ENCODE data around the gene SLAMF6. TPM values are rescaled to one million over a fixed set of nuclear protein-coding genes. Genes with fewer than 3 reads are reported as not detected.

The SLAMF6 gene
- total RNA-seq, 4 donors from 2014 or later = 0.20 to 1.5 (median 0.46) TPM

GRCh38 chr1:160449494-160449893 is 73.6 kb downstream of the SLAMF6 start:
- WGBS, 2 donors = 88% methylated on average over 2 of the region's 2 CpGs
- Histone ChIP-seq H3K36me3 (no peaks in the 10 kb centered on the region), H3K27ac (no peak overlapping the region), H3K4me1 (no peaks in the 10 kb centered on the region), H3K9me3 (no peaks in the 10 kb centered on the region), H3K27me3 (no peaks in the 10 kb centered on the region), H3K4me3 (no peak overlapping the region)
- TF ChIP-seq POLR2A (IDR thresholded peaks at IDR 0.05) = no peak
- TF ChIP-seq CTCF (IDR thresholded peaks at IDR 0.05) = no peak
- no peak for TF ChIP-seq EP300 (IDR thresholded peaks at IDR 0.05)
- DNase-seq (ENCODE audit: low spot score in 2 of 2) = no peak

GRCh38 chr1:160446945-160447600 is 76.0 kb downstream of the SLAMF6 start:
- no peak overlapping the region for H3K4me3 ChIP-seq
- no peaks in the 10 kb centered on the region for H3K9me3 ChIP-seq
- no peak for DNase-seq (ENCODE audit: low spot score in 2 of 2)
- H3K4me1 ChIP-seq = no peaks in the 10 kb centered on the region
- no peak for TF ChIP-seq EP300 (IDR thresholded peaks at IDR 0.05)
- no peak for TF ChIP-seq POLR2A (IDR thresholded peaks at IDR 0.05)
- TF ChIP-seq CTCF (IDR thresholded peaks at IDR 0.05) = no peak
- H3K27me3 ChIP-seq = no peaks in the 10 kb centered on the region
- no peak overlapping the region for H3K27ac ChIP-seq
- H3K36me3 ChIP-seq = no peaks in the 10 kb centered on the region
- WGBS, 2 donors = 54 to 55% methylated on average over 8 of the region's 8 CpGs

- no peaks in the 10 kb centered on the region for H3K27me3 ChIP-seq
- no peak for DNase-seq (ENCODE audit: low spot score in 2 of 2)
- H3K36me3 ChIP-seq = no peaks in the 10 kb centered on the region
- H3K4me3 ChIP-seq = no peak overlapping the region
- WGBS, 2 donors = 65 to 72% methylated on average over 2 of the region's 2 CpGs
- no peak overlapping the region for H3K27ac ChIP-seq
- no peaks in the 10 kb centered on the region for H3K4me1 ChIP-seq
- no peaks in the 10 kb centered on the region for H3K9me3 ChIP-seq
- no peak for TF ChIP-seq CTCF (IDR thresholded peaks at IDR 0.05)
- no peak for TF ChIP-seq POLR2A (IDR thresholded peaks at IDR 0.05)
- TF ChIP-seq EP300 (IDR thresholded peaks at IDR 0.05) = no peak
Observed at GRCh38 chr1:160439718-160440117, 83.3 kb downstream of the SLAMF6 start.

- no peak overlapping the region for H3K27ac ChIP-seq
- H3K9me3 ChIP-seq = no peaks in the 10 kb centered on the region
- no peaks in the 10 kb centered on the region for H3K4me1 ChIP-seq
- 86 to 89% methylated on average over 2 of the region's 2 CpGs for WGBS, 2 donors
- no peaks in the 10 kb centered on the region for H3K36me3 ChIP-seq
- no peak for DNase-seq (ENCODE audit: low spot score in 2 of 2)
- H3K27me3 ChIP-seq = no peaks in the 10 kb centered on the region
- TF ChIP-seq EP300 (IDR thresholded peaks at IDR 0.05) = no peak
- TF ChIP-seq POLR2A (IDR thresholded peaks at IDR 0.05) = no peak
- no peak for TF ChIP-seq CTCF (IDR thresholded peaks at IDR 0.05)
- H3K4me3 ChIP-seq = no peak overlapping the region
Observed at GRCh38 chr1:160438935-160439334, 84.1 kb downstream of the SLAMF6 start.

- H3K4me1 ChIP-seq = no peaks in the 10 kb centered on the region
- peak overlapping the region in 1 of 4 donors; percentile 20 for H3K4me3 ChIP-seq
- H3K27me3 ChIP-seq = no peaks in the 10 kb centered on the region
- WGBS, 2 donors = 76 to 85% methylated on average over 4 of the region's 4 CpGs
- TF ChIP-seq POLR2A (IDR thresholded peaks at IDR 0.05) = no peak
- no peak for TF ChIP-seq EP300 (IDR thresholded peaks at IDR 0.05)
- TF ChIP-seq CTCF (IDR thresholded peaks at IDR 0.05) = no peak
- no peaks in the 10 kb centered on the region for H3K9me3 ChIP-seq
- H3K27ac ChIP-seq = peak overlapping the region in 1 of 4 donors; percentile 62
- no peaks in the 10 kb centered on the region for H3K36me3 ChIP-seq
- DNase-seq (ENCODE audit: low spot score in 2 of 2) = no peak
Observed at GRCh38 chr1:160438317-160438918, 84.6 kb downstream of the SLAMF6 start.
